Suprapubic skin (tissue), 3 donors: ENCODE measurements around the gene SUFU.

Source experiments
- CTCF ChIP-seq, 2 donors: fragments of 200-600 bp in 1 of 2; fragments of 450-650 bp in 1 of 2; sonication (generic) in 1 of 2; IDR thresholded peaks; one replicate each; pipeline ENCODE4 v1.5.1; 2016 to 2019; ENCODE audit warnings: antibody characterized with exemption in 2 of 2, mild to moderate bottlenecking in 1 of 2, moderate library complexity in 1 of 2
- POLR2A ChIP-seq, 2 donors: fragments of 450-650 bp; IDR thresholded peaks; one replicate each; pipeline ENCODE4 v1.6.1; 2017; ENCODE audit warnings: antibody characterized with exemption in 2 of 2, mild to moderate bottlenecking in 2 of 2, moderate library complexity in 2 of 2

- TF ChIP-seq CTCF (IDR thresholded peaks at IDR 0.05) (no peak), POLR2A (IDR thresholded peaks at IDR 0.05) (no peak)
Observed at GRCh38 chr10:102658802-102659201, 155.0 kb downstream of the SUFU start.
